ENCODE measurements around the gene TLR9.
A peak's percentile ranks its signal among the peaks of the same experiment; 100 is the strongest.

Gene TLR9

DNA sequence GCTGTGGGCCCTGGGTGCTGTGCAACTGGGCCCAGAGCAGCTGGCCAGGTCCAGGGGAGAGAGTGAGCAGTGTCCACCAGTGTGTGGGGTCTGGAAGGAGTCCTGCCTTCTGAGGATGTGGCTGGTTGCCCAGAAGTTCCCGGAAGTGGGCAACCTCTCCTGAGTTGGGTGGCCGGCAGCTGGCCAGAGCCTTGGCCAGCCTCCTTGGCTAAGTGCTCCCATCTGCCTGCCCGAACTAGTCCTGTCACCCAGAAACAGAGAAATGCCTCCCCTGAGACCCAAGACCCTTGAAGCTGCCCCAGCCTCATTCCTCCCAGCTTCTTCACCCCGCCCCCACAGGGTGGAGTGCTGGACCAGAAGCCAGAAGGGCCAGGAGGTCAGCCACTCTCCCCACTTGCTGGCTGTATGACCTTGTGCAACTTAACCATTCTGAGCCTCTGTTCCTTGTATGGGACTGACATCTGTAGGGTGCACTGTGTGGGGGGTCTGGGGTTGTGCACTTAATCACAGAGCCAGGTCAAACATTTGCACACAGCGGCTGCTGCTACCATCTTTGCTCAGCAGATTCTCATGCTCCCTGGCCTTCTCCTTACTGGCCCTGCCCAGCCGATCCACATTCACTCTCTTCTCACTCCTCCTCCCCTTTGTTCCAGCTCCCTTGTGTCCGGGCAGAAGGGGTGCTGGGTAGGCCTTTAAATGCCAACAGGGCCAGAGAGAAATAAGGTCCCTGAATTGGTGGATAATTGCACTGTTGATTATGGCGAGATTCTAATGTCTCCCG is 35.0 kb downstream of the TLR9 start:
- H3K27ac ChIP-seq (ENCODE audit: low read depth, low read length): no peak overlapping the region
- no peak overlapping the region for H2AK5ac ChIP-seq (ENCODE audit: low read length)
- H3K27me3 ChIP-seq (ENCODE audit: insufficient read depth, low read length, poor library complexity): no peaks in the 10 kb centered on the region
- H3K79me1 ChIP-seq (ENCODE audit: low read length): no peaks in the 10 kb centered on the region
- H4K5ac ChIP-seq (ENCODE audit: low read length): no peak overlapping the region
- no peaks in the 10 kb centered on the region for H3K4me1 ChIP-seq (ENCODE audit: control insufficient read depth, low read depth, low read length)
- H2BK5ac ChIP-seq (ENCODE audit: low read length): no peak overlapping the region
- H3K18ac ChIP-seq (ENCODE audit: low read length): no peak overlapping the region
- H2BK120ac ChIP-seq (ENCODE audit: low read depth, low read length): no peak overlapping the region
- no peak overlapping the region for H2BK15ac ChIP-seq (replicated peaks; ENCODE audit: low read depth)
- H3K4ac ChIP-seq (ENCODE audit: low read depth, low read length): no peak overlapping the region
- no peak for DNase-seq
- H3K23ac ChIP-seq (ENCODE audit: low read length): no peak overlapping the region
- no peak overlapping the region for H4K8ac ChIP-seq (ENCODE audit: low read depth, low read length)
- no peak overlapping the region for H3K9ac ChIP-seq (ENCODE audit: low read length)
- no peaks in the 10 kb centered on the region for H3K36me3 ChIP-seq (ENCODE audit: control insufficient read depth, insufficient read depth, low read length)
- H3K79me2 ChIP-seq (ENCODE audit: control insufficient read depth, insufficient read depth, low read length): no peaks in the 10 kb centered on the region
- no peak overlapping the region for H3K56ac ChIP-seq (ENCODE audit: low read length)
- H3K4me2 ChIP-seq (ENCODE audit: low read length): no peak overlapping the region
- no peak overlapping the region for H3K4me3 ChIP-seq (ENCODE audit: low read length)
- WGBS (ENCODE audit: extremely low coverage, insufficient coverage, low lambda C conversion rate): no CpG with 5 or more reads among the region's 9 CpGs

GRCh38 chr3:52188556-52188955 is 36.9 kb downstream of the TLR9 start:
- no peak overlapping the region for H3K27ac ChIP-seq (ENCODE audit: low read depth, low read length)
- H3K4me2 ChIP-seq (ENCODE audit: low read length): no peak overlapping the region
- H3K27me3 ChIP-seq (ENCODE audit: insufficient read depth, low read length, poor library complexity): no peaks in the 10 kb centered on the region
- H2BK120ac ChIP-seq (ENCODE audit: low read depth, low read length): no peak overlapping the region
- no peak overlapping the region for H3K9ac ChIP-seq (ENCODE audit: low read length)
- H4K5ac ChIP-seq (ENCODE audit: low read length): no peak overlapping the region
- H3K4ac ChIP-seq (ENCODE audit: low read depth, low read length): no peak overlapping the region
- peak; percentile 28 for DNase-seq
- no peaks in the 10 kb centered on the region for H3K79me2 ChIP-seq (ENCODE audit: control insufficient read depth, insufficient read depth, low read length)
- no peaks in the 10 kb centered on the region for H3K79me1 ChIP-seq (ENCODE audit: low read length)
- no peak overlapping the region for H3K23ac ChIP-seq (ENCODE audit: low read length)
- H3K36me3 ChIP-seq (ENCODE audit: control insufficient read depth, insufficient read depth, low read length): no peaks in the 10 kb centered on the region
- H2AK5ac ChIP-seq (ENCODE audit: low read length): no peak overlapping the region
- H3K56ac ChIP-seq (ENCODE audit: low read length): no peak overlapping the region
- no peak overlapping the region for H2BK15ac ChIP-seq (replicated peaks; ENCODE audit: low read depth)
- H3K4me3 ChIP-seq (ENCODE audit: low read length): no peak overlapping the region
- H3K18ac ChIP-seq (ENCODE audit: low read length): no peak overlapping the region
- H4K8ac ChIP-seq (ENCODE audit: low read depth, low read length): no peak overlapping the region
- H3K4me1 ChIP-seq (ENCODE audit: control insufficient read depth, low read depth, low read length): no peaks in the 10 kb centered on the region
- no CpG with 5 or more reads among the region's 1 CpG for WGBS (ENCODE audit: extremely low coverage, insufficient coverage, low lambda C conversion rate)
- H2BK5ac ChIP-seq (ENCODE audit: low read length): no peak overlapping the region

GRCh38 chr3:52186729-52187128 is 38.7 kb downstream of the TLR9 start:
- no CpG with 5 or more reads among the region's 9 CpGs for WGBS (ENCODE audit: extremely low coverage, insufficient coverage, low lambda C conversion rate)

DNA sequence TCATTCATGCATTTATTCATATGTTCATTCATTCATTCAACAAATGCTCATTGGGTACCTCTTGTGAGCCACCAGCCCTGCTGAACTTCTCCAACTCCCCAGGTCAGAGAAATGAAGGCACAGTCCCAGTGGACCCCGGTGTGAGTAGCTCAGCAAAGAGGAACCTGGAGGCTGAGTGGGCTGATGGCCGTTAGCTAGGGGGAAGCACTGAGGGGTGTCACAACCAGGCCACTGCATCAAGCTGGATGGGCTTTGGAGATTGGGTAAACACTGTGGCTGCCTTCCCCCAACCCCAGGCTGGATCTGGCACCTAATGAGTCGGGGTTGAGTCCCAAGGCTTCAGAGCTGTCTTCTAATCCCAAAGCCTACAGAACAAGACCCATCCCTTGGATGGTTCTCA is 39.6 kb downstream of the TLR9 start:
- no peaks in the 10 kb centered on the region for H3K4me1 ChIP-seq (ENCODE audit: control insufficient read depth, low read depth, low read length)

More at GRCh38 chr3:52186729-52187128, 38.7 kb downstream of the TLR9 start:
- no peak overlapping the region for H2BK120ac ChIP-seq (ENCODE audit: low read depth, low read length)
- no peaks in the 10 kb centered on the region for H3K79me1 ChIP-seq (ENCODE audit: low read length)
- H3K4me2 ChIP-seq (ENCODE audit: low read length): no peak overlapping the region
- H3K27ac ChIP-seq (ENCODE audit: low read depth, low read length): no peak overlapping the region
- H3K36me3 ChIP-seq (ENCODE audit: control insufficient read depth, insufficient read depth, low read length): no peaks in the 10 kb centered on the region
- DNase-seq: no peak
- H3K56ac ChIP-seq (ENCODE audit: low read length): no peak overlapping the region
- H3K18ac ChIP-seq (ENCODE audit: low read length): no peak overlapping the region
- no peak overlapping the region for H4K5ac ChIP-seq (ENCODE audit: low read length)
- H3K23ac ChIP-seq (ENCODE audit: low read length): no peak overlapping the region
- no peak overlapping the region for H3K9ac ChIP-seq (ENCODE audit: low read length)
- no peaks in the 10 kb centered on the region for H3K4me1 ChIP-seq (ENCODE audit: control insufficient read depth, low read depth, low read length)
- no peak overlapping the region for H2AK5ac ChIP-seq (ENCODE audit: low read length)
- H2BK15ac ChIP-seq (replicated peaks; ENCODE audit: low read depth): no peak overlapping the region
- no peak overlapping the region for H4K8ac ChIP-seq (ENCODE audit: low read depth, low read length)
- no peaks in the 10 kb centered on the region for H3K79me2 ChIP-seq (ENCODE audit: control insufficient read depth, insufficient read depth, low read length)
- H3K27me3 ChIP-seq (ENCODE audit: insufficient read depth, low read length, poor library complexity): no peaks in the 10 kb centered on the region
- no peak overlapping the region for H3K4me3 ChIP-seq (ENCODE audit: low read length)
- no peak overlapping the region for H2BK5ac ChIP-seq (ENCODE audit: low read length)
- no peak overlapping the region for H3K4ac ChIP-seq (ENCODE audit: low read depth, low read length)

DNA sequence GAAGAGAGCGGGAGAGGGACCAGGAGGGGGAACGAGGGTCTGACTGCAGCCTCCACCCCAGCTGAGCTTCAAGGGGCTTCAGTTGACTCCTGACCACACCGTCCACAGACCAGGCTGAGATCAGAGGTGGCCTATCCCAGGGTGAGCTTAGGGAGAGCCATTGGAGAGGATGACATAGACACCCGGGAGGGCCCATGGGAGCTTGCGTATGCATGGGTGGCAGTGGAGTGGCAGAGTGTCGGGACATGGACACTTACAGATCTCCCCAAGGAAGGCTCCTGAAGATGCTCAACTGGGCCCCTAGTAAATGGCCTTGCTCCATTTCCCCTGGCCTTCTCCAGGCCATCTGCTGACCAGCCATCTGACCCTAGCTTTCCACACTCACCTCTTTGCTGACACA is 40.1 kb downstream of the TLR9 start:
- Histone ChIP-seq H2AK5ac (ENCODE audit: low read length) (no peak overlapping the region), H4K5ac (ENCODE audit: low read length) (no peak overlapping the region), H3K79me1 (ENCODE audit: low read length) (no peaks in the 10 kb centered on the region), H3K4me1 (ENCODE audit: control insufficient read depth, low read depth, low read length) (no peaks in the 10 kb centered on the region), H3K9ac (ENCODE audit: low read length) (no peak overlapping the region), H2BK120ac (ENCODE audit: low read depth, low read length) (no peak overlapping the region), H3K27ac (ENCODE audit: low read depth, low read length) (no peak overlapping the region), H3K36me3 (ENCODE audit: control insufficient read depth, insufficient read depth, low read length) (no peaks in the 10 kb centered on the region), H2BK5ac (ENCODE audit: low read length) (no peak overlapping the region), H3K4ac (ENCODE audit: low read depth, low read length) (no peak overlapping the region), H3K18ac (ENCODE audit: low read length) (no peak overlapping the region), H3K56ac (ENCODE audit: low read length) (no peak overlapping the region), H3K27me3 (ENCODE audit: insufficient read depth, low read length, poor library complexity) (no peaks in the 10 kb centered on the region), H2BK15ac (replicated peaks; ENCODE audit: low read depth) (no peak overlapping the region), H3K4me3 (ENCODE audit: low read length) (no peak overlapping the region), H3K23ac (ENCODE audit: low read length) (no peak overlapping the region), H4K8ac (ENCODE audit: low read depth, low read length) (no peak overlapping the region), H3K4me2 (ENCODE audit: low read length) (no peak overlapping the region), H3K79me2 (ENCODE audit: control insufficient read depth, insufficient read depth, low read length) (no peaks in the 10 kb centered on the region)
- DNase-seq: no peak
- WGBS (ENCODE audit: extremely low coverage, insufficient coverage, low lambda C conversion rate): no CpG with 5 or more reads among the region's 6 CpGs

More for the DNA sequence above, 39.6 kb downstream of the TLR9 start:
- no peak overlapping the region for H3K18ac ChIP-seq (ENCODE audit: low read length)
- no peaks in the 10 kb centered on the region for H3K79me2 ChIP-seq (ENCODE audit: control insufficient read depth, insufficient read depth, low read length)
- H2AK5ac ChIP-seq (ENCODE audit: low read length): no peak overlapping the region
- WGBS (ENCODE audit: extremely low coverage, insufficient coverage, low lambda C conversion rate): no CpG with 5 or more reads among the region's 3 CpGs
- H3K4ac ChIP-seq (ENCODE audit: low read depth, low read length): no peak overlapping the region
- no peaks in the 10 kb centered on the region for H3K79me1 ChIP-seq (ENCODE audit: low read length)
- no peak overlapping the region for H3K56ac ChIP-seq (ENCODE audit: low read length)
- no peak overlapping the region for H2BK120ac ChIP-seq (ENCODE audit: low read depth, low read length)
- H3K9ac ChIP-seq (ENCODE audit: low read length): no peak overlapping the region
- H3K27me3 ChIP-seq (ENCODE audit: insufficient read depth, low read length, poor library complexity): no peaks in the 10 kb centered on the region
- H3K4me3 ChIP-seq (ENCODE audit: low read length): no peak overlapping the region
- no peak overlapping the region for H4K8ac ChIP-seq (ENCODE audit: low read depth, low read length)
- H3K27ac ChIP-seq (ENCODE audit: low read depth, low read length): no peak overlapping the region
- no peak overlapping the region for H2BK15ac ChIP-seq (replicated peaks; ENCODE audit: low read depth)
- H3K4me2 ChIP-seq (ENCODE audit: low read length): no peak overlapping the region
- H4K5ac ChIP-seq (ENCODE audit: low read length): no peak overlapping the region
- no peaks in the 10 kb centered on the region for H3K36me3 ChIP-seq (ENCODE audit: control insufficient read depth, insufficient read depth, low read length)
- no peak overlapping the region for H3K23ac ChIP-seq (ENCODE audit: low read length)
- DNase-seq: no peak
- no peak overlapping the region for H2BK5ac ChIP-seq (ENCODE audit: low read length)

GRCh38 chr3:52184690-52185089 is 40.8 kb downstream of the TLR9 start:
- DNase-seq: no peak
- Histone ChIP-seq H2BK5ac (ENCODE audit: low read length) (no peak overlapping the region), H2BK15ac (replicated peaks; ENCODE audit: low read depth) (no peak overlapping the region), H4K5ac (ENCODE audit: low read length) (no peak overlapping the region), H3K27ac (ENCODE audit: low read depth, low read length) (no peak overlapping the region), H3K79me1 (ENCODE audit: low read length) (no peaks in the 10 kb centered on the region), H3K9ac (ENCODE audit: low read length) (no peak overlapping the region), H3K4ac (ENCODE audit: low read depth, low read length) (no peak overlapping the region), H3K4me1 (ENCODE audit: control insufficient read depth, low read depth, low read length) (no peaks in the 10 kb centered on the region), H3K4me3 (ENCODE audit: low read length) (no peak overlapping the region), H3K23ac (ENCODE audit: low read length) (no peak overlapping the region), H3K18ac (ENCODE audit: low read length) (no peak overlapping the region), H2AK5ac (ENCODE audit: low read length) (no peak overlapping the region), H3K36me3 (ENCODE audit: control insufficient read depth, insufficient read depth, low read length) (no peaks in the 10 kb centered on the region), H3K56ac (ENCODE audit: low read length) (no peak overlapping the region), H3K4me2 (ENCODE audit: low read length) (no peak overlapping the region), H2BK120ac (ENCODE audit: low read depth, low read length) (no peak overlapping the region), H4K8ac (ENCODE audit: low read depth, low read length) (no peak overlapping the region), H3K27me3 (ENCODE audit: insufficient read depth, low read length, poor library complexity) (no peaks in the 10 kb centered on the region), H3K79me2 (ENCODE audit: control insufficient read depth, insufficient read depth, low read length) (no peaks in the 10 kb centered on the region)
- no CpG with 5 or more reads among the region's 8 CpGs for WGBS (ENCODE audit: extremely low coverage, insufficient coverage, low lambda C conversion rate)

Measured in mesendoderm (in vitro differentiated cells).